Endothelial cell of umbilical vein (primary cell): Measurements from ENCODE around the gene OR5T1. TPM values are rescaled to one million over a fixed set of nuclear protein-coding genes. Genes with fewer than 3 reads are reported as not detected.

Source experiments
- BruUV-seq: library from RNA; stranded (reverse); fragments of 400-500 nt; replicated peaks from 2 replicates; lab custom pipeline; 2021; lab: Mats Ljungman, UMichigan
- CTCF ChIA-PET: fragments of 300-600, 350-600 bp; sonication (Branson Sonifier 250); formaldehyde crosslinking; loops from one replicate; lab custom pipeline; 2021; ENCODE audit warnings: antibody characterized with exemption, inconsistent platforms; lab: Charles Lee
- POLR2A ChIA-PET: fragments of 300-600, 350-600 bp; sonication (Branson Sonifier 250); formaldehyde crosslinking; loops from one replicate; lab custom pipeline; 2021; ENCODE audit warnings: antibody characterized with exemption, inconsistent platforms; lab: Charles Lee
- DNase-seq: peaks from one replicate; pipeline ENCODE4 v3.0.0-alpha.2; 2011; ENCODE audit warnings: low read depth, low spot score
- FAIRE-seq: peaks from 2 replicates; lab custom pipeline; 2011; peaks lifted over from hg19 to GRCh38; lab: Jason Lieb, UNC
- H2AFZ ChIP-seq: 2 replicates; pipeline ENCODE4 v1.6.0; 2012; ENCODE audit warnings: low read depth, low read length, control low read depth, inconsistent platforms
- H3K27ac ChIP-seq: 2 replicates; pipeline ENCODE4 v1.5.1; 2011; ENCODE audit warnings: low read depth, mild to moderate bottlenecking, control low read depth, low read length, moderate library complexity; ENCODE audit not compliant: insufficient read depth
- H3K27me3 ChIP-seq, 2 experiments: 2 replicates each; pipeline versions ENCODE4 v1.6.0 to v1.6.1; 2011; ENCODE audit warnings: low read length in 2 of 2, mixed read lengths in 1 of 2; ENCODE audit not compliant: control insufficient read depth in 2 of 2, insufficient read depth in 2 of 2
- H3K36me3 ChIP-seq, 2 experiments: 2 replicates in 1 of 2; 3 replicates in 1 of 2; pipeline ENCODE4 v1.5.1; 2011; ENCODE audit warnings: low read length in 2 of 2, mild to moderate bottlenecking in 1 of 2, moderate library complexity in 1 of 2; ENCODE audit not compliant: control insufficient read depth in 2 of 2, insufficient read depth in 2 of 2; ENCODE audit errors: extremely low read depth in 1 of 2
- H3K4me1 ChIP-seq: 3 replicates; pipeline ENCODE4 v1.5.1; 2011; ENCODE audit warnings: mild to moderate bottlenecking, low read length; ENCODE audit not compliant: control insufficient read depth, insufficient read depth; ENCODE audit errors: extremely low read depth
- H3K4me2 ChIP-seq: 2 replicates; pipeline ENCODE4 v1.6.1; 2011; ENCODE audit warnings: low read length, control low read depth, mixed read lengths; ENCODE audit not compliant: insufficient read depth
- H3K4me3 ChIP-seq, 3 experiments: fragments of 200-600 bp in 1 of 3; sonication (generic), shearing (Covaris generic) in 1 of 3; replicated peaks in 1 of 3; 2 replicates each; pipeline ENCODE4 v1.5.1; 2011 to 2016; ENCODE audit warnings: control low read depth in 3 of 3, low read length in 3 of 3, mild to moderate bottlenecking in 2 of 3, inconsistent platforms in 1 of 3, low read depth in 1 of 3, moderate library complexity in 1 of 3; ENCODE audit not compliant: insufficient read depth in 1 of 3
- H3K79me2 ChIP-seq: 2 replicates; pipeline ENCODE4 v1.6.0; 2012; ENCODE audit warnings: low read length, inconsistent platforms; ENCODE audit not compliant: control insufficient read depth, insufficient read depth
- H3K9ac ChIP-seq: replicated peaks from 2 replicates; pipeline ENCODE3; 2011; ENCODE audit warnings: low read length, control low read depth; ENCODE audit not compliant: insufficient read depth; ENCODE audit errors: extremely low read depth
- H3K9me1 ChIP-seq: replicated peaks from 3 replicates; pipeline ENCODE4 v1.6.0; 2011; ENCODE audit warnings: mild to moderate bottlenecking, low read length; ENCODE audit not compliant: control insufficient read depth, insufficient read depth; ENCODE audit errors: extremely low read depth
- H3K9me3 ChIP-seq: replicated peaks from 2 replicates; pipeline ENCODE4 v1.5.1; 2012; ENCODE audit warnings: low read length, inconsistent platforms; ENCODE audit not compliant: control insufficient read depth, insufficient read depth
- H4K20me1 ChIP-seq: replicated peaks from 2 replicates; pipeline ENCODE3; 2011; ENCODE audit warnings: mild to moderate bottlenecking, low read length; ENCODE audit not compliant: control insufficient read depth, insufficient read depth; ENCODE audit errors: extremely low read depth
- CTCF ChIP-seq, 2 donors: IDR thresholded peaks; 1 replicate in 1 of 2; 2 replicates in 1 of 2; pipeline ENCODE4 v1.5.1; 2011; ENCODE audit warnings: low read length in 2 of 2, mild to moderate bottlenecking in 2 of 2, moderate library complexity in 2 of 2, control low read depth in 1 of 2, inconsistent platforms in 1 of 2, low read depth in 1 of 2; ENCODE audit not compliant: insufficient read depth in 1 of 2; ENCODE audit errors: extremely low read depth in 1 of 2
- EZH2 ChIP-seq: IDR thresholded peaks from 2 replicates; pipeline ENCODE4 v1.6.1; 2012; ENCODE audit warnings: borderline replicate concordance, low read depth, mild to moderate bottlenecking, moderate library complexity, low read length, inconsistent platforms; ENCODE audit not compliant: severe bottlenecking
- FOS ChIP-seq: IDR thresholded peaks from 2 replicates; pipeline ENCODE4 v1.6.1; 2011; ENCODE audit warnings: mild to moderate bottlenecking, low read length, moderate library complexity, borderline replicate concordance; ENCODE audit not compliant: insufficient read depth
- GATA2 ChIP-seq: IDR thresholded peaks from 2 replicates; pipeline ENCODE4 v1.7.0; 2011; ENCODE audit warnings: low read depth, mild to moderate bottlenecking, moderate library complexity, mixed read lengths, low read length; ENCODE audit not compliant: insufficient read length, insufficient read depth
- JUN ChIP-seq: IDR thresholded peaks from 2 replicates; pipeline ENCODE4 v1.6.1; 2011; ENCODE audit warnings: borderline replicate concordance, low read depth; ENCODE audit not compliant: insufficient read length, insufficient read depth
- MAX ChIP-seq: IDR thresholded peaks from 2 replicates; pipeline ENCODE4 v1.6.1; 2011; ENCODE audit not compliant: insufficient read depth, insufficient read length
- MYC ChIP-seq: IDR thresholded peaks from one replicate; pipeline ENCODE4 v1.6.1; 2011; ENCODE audit warnings: mild to moderate bottlenecking, low read depth, low read length
- POLR2A ChIP-seq: IDR thresholded peaks from 2 replicates; pipeline ENCODE4 v1.6.1; 2012; ENCODE audit warnings: low read depth, mild to moderate bottlenecking, control low read depth, low read length
- POLR2AphosphoS5 ChIP-seq: IDR thresholded peaks from 2 replicates; pipeline ENCODE4 v1.6.1; 2012; ENCODE audit warnings: low read depth, mild to moderate bottlenecking, control low read depth, low read length, moderate library complexity; ENCODE audit not compliant: insufficient read depth
- dilution Hi-C: fragments of 300-500 bp; cut with MboI; formaldehyde crosslinking; loops from one replicate; pipeline ENCODE4 v1.15.0; 2019; ENCODE audit warnings: low sequenced_read_pairs; ENCODE audit not compliant: extremely low pct_ligation_motif_present
- intact Hi-C: fragments of 100-400 bp; cut with micrococcal nuclease; formaldehyde crosslinking; loops from one replicate; pipeline ENCODE4 v1.10.0; 2022
- polyA plus RNA-seq, 4 experiments: library from polyadenylated mRNA; depleted of rRNA in 3 of 4; stranded (reverse) in 3 of 4; unstranded in 1 of 4; fragments of >200 nt; gene quantifications; 2 replicates each; pipeline versions ENCODE4 v1.2.1 to v1.2.3, GENCODE V29; 2011 to 2012; ENCODE audit warnings: missing spikeins in 1 of 4
- total RNA-seq: library from RNA; stranded (reverse); gene quantifications from 2 replicates; pipeline ENCODE4 v1.2.3, GENCODE V29; 2021

OR5T1 gene
- total and polyA plus RNA-seq, 2 donors (not counting 3 experiments of a cell fraction or from before 2014, with no cell fraction given) = not detected

GRCh38 chr11:56271092-56271491, 2.9 kb upstream of the OR5T1 start:
- Histone ChIP-seq H3K9me1 (no peaks in the 10 kb centered on the region), H3K9ac (no peak overlapping the region), H3K36me3 (no peaks in the 10 kb centered on the region), H3K4me3 (no peak overlapping the region), H2AFZ (no peak overlapping the region), H3K27ac (no peak overlapping the region), H3K4me2 (no peak overlapping the region), H3K4me1 (no peaks in the 10 kb centered on the region), H3K27me3 (no peaks in the 10 kb centered on the region), H4K20me1 (no peaks in the 10 kb centered on the region), H3K9me3 (no peaks in the 10 kb centered on the region), H3K79me2 (no peaks in the 10 kb centered on the region)
- DNase-seq (no peak), FAIRE-seq (no peak)
- ChIA-PET POLR2A (no interaction called here), CTCF (no interaction called here)
- intact Hi-C loops (no loop called here), dilution Hi-C loops (no loop called here)
- TF ChIP-seq JUN (no peak), FOS (no peak), MAX (no peak), POLR2AphosphoS5 (no peak), EZH2 (no peak), GATA2 (no peak), POLR2A (no peak), CTCF (IDR thresholded peaks at IDR 0.05; ENCODE audit: extremely low read depth in 1 of 2, insufficient read depth in 1 of 2, low read depth in 1 of 2, low read length in 2 of 2) (no peak), MYC (no peak)
- BruUV-seq = no TSS peak
